Glutamatergic neuron (in vitro differentiated cells): ENCODE measurements around the gene ZNF606. TPM values are rescaled to one million over a fixed set of nuclear protein-coding genes. Genes with fewer than 3 reads are reported as not detected.

Experiments used
- DNase-seq: peaks from one replicate; pipeline ENCODE4 v3.0.0; 2022
- H3K27ac Mint-ChIP-seq: one replicate; pipeline ENCODE4 v1.8.0; 2020; ENCODE audit warnings: mild to moderate bottlenecking, mixed read lengths, inconsistent platforms; ENCODE audit not compliant: unreplicated experiment
- H3K27me3 Mint-ChIP-seq: one replicate; pipeline ENCODE4 v1.8.0; 2020; ENCODE audit warnings: mild to moderate bottlenecking, moderate library complexity, mixed read lengths, inconsistent platforms; ENCODE audit not compliant: unreplicated experiment
- H3K36me3 Mint-ChIP-seq: one replicate; pipeline ENCODE4 v1.8.0; 2020; ENCODE audit warnings: mild to moderate bottlenecking, mixed read lengths, inconsistent platforms; ENCODE audit not compliant: unreplicated experiment
- H3K4me1 Mint-ChIP-seq: one replicate; pipeline ENCODE4 v1.8.0; 2020; ENCODE audit warnings: mild to moderate bottlenecking, low read depth, mixed read lengths, inconsistent platforms; ENCODE audit not compliant: unreplicated experiment
- H3K4me3 Mint-ChIP-seq: one replicate; pipeline ENCODE4 v1.8.0; 2020; ENCODE audit warnings: mild to moderate bottlenecking, mixed read lengths, inconsistent platforms; ENCODE audit not compliant: unreplicated experiment
- H3K9me3 Mint-ChIP-seq: one replicate; pipeline ENCODE4 v1.8.0; 2020; ENCODE audit warnings: mild to moderate bottlenecking, moderate library complexity, mixed read lengths, inconsistent platforms; ENCODE audit not compliant: unreplicated experiment
- total RNA-seq: library from RNA; stranded (reverse); fragmentation: NEBNext Ultra II Directional; extraction: Animal tissue kit (Norgen Biotek cat#: 25700); gene quantifications from one replicate; pipeline ENCODE4 v1.2.1, GENCODE V29; 2021; ENCODE audit not compliant: unreplicated experiment
- TF ChIP-seq, protein P1 (sequence below): fragments of 200-600 bp; sonication (generic); IDR thresholded peaks from one replicate; pipeline ENCODE4 v1.5.0; 2021; ENCODE audit not compliant: partially characterized antibody, unreplicated experiment

Gene ZNF606
- total RNA-seq, 1 donor from 2014 or later: 58.2 TPM

DNA sequence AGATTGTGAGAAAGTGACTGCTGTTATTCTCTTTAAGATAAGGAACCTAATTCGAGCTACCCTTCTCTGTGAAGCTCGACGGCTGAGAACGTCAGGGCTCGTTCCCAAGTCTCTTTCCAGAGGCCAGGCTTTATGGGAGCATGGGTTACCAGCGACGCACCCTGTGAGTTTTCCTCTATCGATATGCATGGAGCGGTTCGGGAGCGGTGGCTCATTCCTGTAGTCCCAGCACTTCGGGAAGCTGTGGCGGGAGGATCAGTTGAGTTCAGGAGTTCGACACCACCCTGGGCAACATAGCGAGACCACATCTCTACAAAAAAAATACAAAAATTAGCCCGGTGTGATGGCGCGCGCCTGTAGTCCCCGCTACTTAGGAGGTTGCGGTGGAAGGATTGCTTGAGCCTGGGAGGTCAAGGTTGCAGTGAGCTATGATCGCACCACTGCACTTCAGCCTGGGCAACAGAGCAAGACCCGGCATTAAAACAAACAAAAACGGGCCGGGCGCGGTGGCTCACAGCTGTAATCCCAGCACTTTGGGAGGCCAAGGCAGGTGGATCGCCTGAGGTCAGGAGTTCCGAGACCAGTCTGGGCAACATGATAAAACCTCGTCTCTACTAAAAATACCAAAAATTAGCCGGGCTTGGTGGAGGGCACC is 681 bp upstream of the ZNF606 start:
- peaks cover 50% of the 10 kb centered on the region for H3K9me3 Mint-ChIP-seq
- no peak for DNase-seq

DNA sequence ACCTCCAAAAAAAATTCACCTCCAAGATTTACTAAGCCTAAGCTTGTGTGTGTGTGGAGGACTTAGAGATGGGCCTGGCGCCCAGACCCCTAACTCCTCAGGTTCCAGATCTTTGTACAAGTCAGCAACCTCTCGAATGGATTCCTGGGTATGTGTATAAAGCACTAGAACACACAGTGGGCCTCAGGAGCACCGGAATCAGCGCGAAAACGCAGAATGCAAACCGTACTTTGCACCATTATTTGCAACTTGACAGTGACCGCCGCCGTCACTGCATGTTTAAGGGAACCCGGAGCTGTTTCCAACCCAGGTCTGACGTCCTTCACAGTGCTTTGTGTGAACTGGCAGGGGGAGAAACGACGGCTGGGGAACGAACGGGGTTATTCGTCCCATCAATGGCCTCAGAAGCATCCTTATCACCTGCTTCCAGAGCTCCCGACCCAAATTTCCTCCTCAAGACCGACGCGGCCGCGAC is 688 bp downstream of the ZNF606 start:
- H3K4me3 Mint-ChIP-seq: peak overlapping the region; percentile 94
- TF ChIP-seq, protein P1, sequence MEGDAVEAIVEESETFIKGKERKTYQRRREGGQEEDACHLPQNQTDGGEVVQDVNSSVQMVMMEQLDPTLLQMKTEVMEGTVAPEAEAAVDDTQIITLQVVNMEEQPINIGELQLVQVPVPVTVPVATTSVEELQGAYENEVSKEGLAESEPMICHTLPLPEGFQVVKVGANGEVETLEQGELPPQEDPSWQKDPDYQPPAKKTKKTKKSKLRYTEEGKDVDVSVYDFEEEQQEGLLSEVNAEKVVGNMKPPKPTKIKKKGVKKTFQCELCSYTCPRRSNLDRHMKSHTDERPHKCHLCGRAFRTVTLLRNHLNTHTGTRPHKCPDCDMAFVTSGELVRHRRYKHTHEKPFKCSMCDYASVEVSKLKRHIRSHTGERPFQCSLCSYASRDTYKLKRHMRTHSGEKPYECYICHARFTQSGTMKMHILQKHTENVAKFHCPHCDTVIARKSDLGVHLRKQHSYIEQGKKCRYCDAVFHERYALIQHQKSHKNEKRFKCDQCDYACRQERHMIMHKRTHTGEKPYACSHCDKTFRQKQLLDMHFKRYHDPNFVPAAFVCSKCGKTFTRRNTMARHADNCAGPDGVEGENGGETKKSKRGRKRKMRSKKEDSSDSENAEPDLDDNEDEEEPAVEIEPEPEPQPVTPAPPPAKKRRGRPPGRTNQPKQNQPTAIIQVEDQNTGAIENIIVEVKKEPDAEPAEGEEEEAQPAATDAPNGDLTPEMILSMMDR: no peak
- DNase-seq: no peak
- H3K27ac Mint-ChIP-seq: peak overlapping the region; percentile 95
- H3K27me3 Mint-ChIP-seq: peaks cover 22% of the 10 kb centered on the region
- H3K4me1 Mint-ChIP-seq: peaks cover 8% of the 10 kb centered on the region
- peaks cover 71% of the 10 kb centered on the region for H3K36me3 Mint-ChIP-seq
- H3K9me3 Mint-ChIP-seq: peaks cover 38% of the 10 kb centered on the region

More for the DNA sequence above, 681 bp upstream of the ZNF606 start:
- H3K27me3 Mint-ChIP-seq: peaks cover 26% of the 10 kb centered on the region
- peaks cover 8% of the 10 kb centered on the region for H3K4me1 Mint-ChIP-seq
- TF ChIP-seq, protein P1: no peak
- peak overlapping the region; percentile 91 for H3K27ac Mint-ChIP-seq
- peak overlapping the region; percentile 96 for H3K4me3 Mint-ChIP-seq
- peaks cover 67% of the 10 kb centered on the region for H3K36me3 Mint-ChIP-seq

DNA sequence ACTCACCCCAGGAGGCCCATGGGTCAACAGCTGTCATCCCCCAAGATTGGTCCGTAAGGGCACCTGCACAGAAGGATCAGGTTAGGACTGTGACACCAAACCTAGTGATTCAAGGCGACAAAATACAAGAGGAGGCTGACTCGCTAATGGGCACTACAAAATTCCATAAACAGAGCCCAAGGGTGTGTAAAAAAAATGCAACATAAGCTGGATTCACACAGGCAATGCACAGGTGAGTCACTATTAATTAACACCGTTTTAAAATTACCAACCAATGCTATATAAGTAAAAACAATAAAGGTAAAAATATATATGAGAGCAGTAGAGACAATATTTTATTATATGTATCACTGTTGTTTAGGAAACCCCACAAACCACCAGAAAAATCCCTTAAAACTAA is 1.9 kb downstream of the ZNF606 start:
- H3K9me3 Mint-ChIP-seq: peaks cover 35% of the 10 kb centered on the region

DNA sequence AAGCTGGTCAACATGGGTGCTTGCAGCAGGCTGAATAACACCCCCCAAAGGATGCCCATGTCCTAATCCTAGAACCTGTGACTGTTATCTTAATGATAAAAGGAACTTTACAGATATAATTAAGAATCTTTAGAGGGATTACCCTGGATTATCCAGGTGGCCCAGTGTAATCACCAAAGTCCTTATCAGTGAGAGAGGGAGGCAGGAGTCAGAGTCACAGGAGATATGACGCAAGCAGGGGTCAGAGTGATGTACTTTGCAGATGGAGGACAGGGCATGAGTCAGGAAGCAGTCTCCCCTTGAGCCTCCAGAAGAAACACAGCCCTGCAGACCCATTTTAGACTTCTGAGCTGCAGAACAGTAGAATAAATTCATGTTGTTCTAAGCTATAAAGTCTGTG is 9.8 kb downstream of the ZNF606 start:
- Mint-ChIP-seq H3K36me3 (peaks cover 76% of the 10 kb centered on the region), H3K27me3 (peaks cover 8% of the 10 kb centered on the region), H3K9me3 (peaks cover 22% of the 10 kb centered on the region), H3K27ac (no peak overlapping the region), H3K4me3 (no peak overlapping the region), H3K4me1 (no peaks in the 10 kb centered on the region)
- no peak for DNase-seq
- TF ChIP-seq, protein P1: no peak

More for the DNA sequence above, 1.9 kb downstream of the ZNF606 start:
- TF ChIP-seq, protein P1: no peak
- H3K27me3 Mint-ChIP-seq: peaks cover 22% of the 10 kb centered on the region
- H3K36me3 Mint-ChIP-seq: peaks cover 68% of the 10 kb centered on the region
- H3K4me1 Mint-ChIP-seq: peaks cover 8% of the 10 kb centered on the region
- DNase-seq: no peak
- peak overlapping the region; percentile 94 for H3K4me3 Mint-ChIP-seq
- peak overlapping the region; percentile 95 for H3K27ac Mint-ChIP-seq

DNA sequence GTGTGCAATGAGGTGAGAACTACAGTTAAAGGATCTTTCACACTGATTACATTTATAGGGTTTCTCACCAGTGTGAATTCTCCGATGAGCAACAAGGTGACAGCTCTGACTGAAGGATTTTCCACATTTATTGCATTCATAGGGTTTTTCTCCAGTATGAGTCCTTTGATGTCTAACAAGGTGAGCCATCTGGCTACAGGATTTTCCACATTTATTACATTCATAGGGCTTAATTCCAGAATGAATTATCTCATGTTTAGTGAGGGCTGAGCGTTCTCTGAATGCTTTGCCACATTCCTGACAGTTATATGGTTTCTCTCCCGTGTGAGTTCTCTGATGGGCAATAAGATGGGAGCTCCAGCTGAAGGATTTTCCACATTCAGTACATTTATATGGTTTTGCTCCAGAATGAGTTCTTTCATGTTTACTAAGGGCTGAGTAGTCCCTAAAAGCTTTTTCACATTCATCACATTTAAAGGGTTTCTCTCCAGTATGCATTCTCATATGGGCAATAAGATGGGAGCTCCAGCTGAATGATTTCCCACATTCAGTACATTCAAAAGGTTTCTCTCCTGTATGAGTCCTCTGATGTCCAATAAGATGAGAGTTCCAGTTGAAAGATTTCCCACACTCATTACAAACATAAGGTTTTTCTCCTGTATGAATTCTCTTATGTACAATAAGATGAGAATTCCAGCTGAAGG is 23.9 kb downstream of the ZNF606 start:
- Mint-ChIP-seq H3K27me3 (peaks cover 9% of the 10 kb centered on the region), H3K4me3 (no peak overlapping the region), H3K9me3 (peaks cover 55% of the 10 kb centered on the region), H3K27ac (no peak overlapping the region), H3K36me3 (peaks cover 94% of the 10 kb centered on the region), H3K4me1 (no peaks in the 10 kb centered on the region)
- TF ChIP-seq, protein P1: no peak
- no peak for DNase-seq
